ENCODE data around the gene DGKG. TPM values are rescaled to one million over a fixed set of nuclear protein-coding genes. Genes with fewer than 3 reads are reported as not detected.

The DGKG gene
- total and polyA plus RNA-seq, 2 of the 8 experiments (the other 6 are each of a cell fraction or from before 2014, with no cell fraction given): 0.30 to 0.48 TPM

GRCh38 chr3:186099178-186099577 lies 262.9 kb downstream of the DGKG start:
- Histone ChIP-seq H3K36me3 (ENCODE audit: control insufficient read depth in 2 of 4, insufficient read depth in 4 of 4, low read length in 3 of 4) (no peaks in the 10 kb centered on the region; a peak in 1 of 8 replicates), H3K4me1 (replicated peaks in 1 of 4; ENCODE audit: control insufficient read depth in 3 of 4, insufficient read depth in 4 of 4, low read length in 3 of 4) (peaks cover 5 to 24% (median 18%) of the 10 kb centered on the region in 4 experiments), H3K23me2 (ENCODE audit: low read depth, low read length) (peaks cover 9% of the 10 kb centered on the region), H4K91ac (replicated peaks; ENCODE audit: insufficient read length, low read length) (no peak overlapping the region), H3K27ac (ENCODE audit: low read depth, low read length) (no peak overlapping the region), H2BK5ac (ENCODE audit: low read depth, low read length) (no peak overlapping the region), H2BK12ac (ENCODE audit: low read depth, low read length) (no peak overlapping the region), H3K18ac (ENCODE audit: extremely low read depth, low read length) (no peak overlapping the region), H3K4me3 (ENCODE audit: extremely low read depth in 1 of 4, insufficient read depth in 2 of 4, low read depth in 3 of 4, low read length in 4 of 4) (no peak overlapping the region), H4K20me1 (replicated peaks in 1 of 2; ENCODE audit: control insufficient read depth in 1 of 2, insufficient read depth in 2 of 2, low read length in 2 of 2) (no peaks in the 10 kb centered on the region), H2BK120ac (replicated peaks; ENCODE audit: low read depth, low read length) (no peak overlapping the region), H3K9ac (replicated peaks in 1 of 4; ENCODE audit: extremely low read depth in 1 of 4, low read depth in 3 of 4, low read length in 3 of 4) (no peak overlapping the region), H2BK15ac (ENCODE audit: low read length) (no peak overlapping the region), H3K9me3 (ENCODE audit: insufficient read depth in 2 of 2, low read depth in 1 of 2, low read length in 1 of 2) (no peaks in the 10 kb centered on the region), H2BK20ac (ENCODE audit: low read length) (no peak overlapping the region), H3K79me1 (ENCODE audit: low read depth, low read length) (no peaks in the 10 kb centered on the region), H4K8ac (ENCODE audit: extremely low read depth, insufficient read depth, low read length) (no peak overlapping the region), H2AFZ (ENCODE audit: low read length) (no peak overlapping the region), H3K14ac (ENCODE audit: insufficient read length) (no peak overlapping the region), H3K56ac (replicated peaks; ENCODE audit: insufficient read length, low read depth, low read length) (no peak overlapping the region), H2AK5ac (ENCODE audit: low read depth, low read length) (no peak overlapping the region), H3K79me2 (ENCODE audit: control insufficient read depth in 1 of 2, insufficient read depth in 2 of 2, low read length in 2 of 2) (no peaks in the 10 kb centered on the region), H3K4me2 (ENCODE audit: insufficient read depth in 1 of 2, low read depth in 2 of 2, low read length in 2 of 2) (peak overlapping the region; percentile 82 to 95; a peak in 1 of 4 replicates), H3K23ac (ENCODE audit: insufficient read length) (no peak overlapping the region), H4K5ac (ENCODE audit: insufficient read length, low read depth, low read length) (no peak overlapping the region), H3K4ac (replicated peaks; ENCODE audit: insufficient read length, low read depth, low read length) (no peak overlapping the region), H3K27me3 (replicated peaks in 1 of 4; ENCODE audit: control insufficient read depth in 3 of 4, extremely low read depth in 1 of 4, insufficient read depth in 3 of 4, low read length in 3 of 4) (peaks cover 0 to 15% (median 9%) of the 10 kb centered on the region in 4 experiments; a peak in 5 of 7 replicates)
- FAIRE-seq (no peak), DNase-seq (ENCODE audit: low read depth in 1 of 2, low spot score in 2 of 2) (no peak)
- WGBS, 2 experiments (ENCODE audit: extremely low coverage in 1 of 2, insufficient coverage in 1 of 2, insufficient read length in 1 of 2, insufficient replicate concordance in 2 of 2, low coverage in 1 of 2, low lambda C conversion rate in 2 of 2, missing lambda C conversion rate in 1 of 2): 86% methylated on average over 5 of the region's 5 CpGs; no CpG with 5 or more reads in 1 of the 2 experiments
- TF ChIP-seq HDAC2 (IDR thresholded peaks at IDR 0.05; ENCODE audit: borderline replicate concordance in 1 of 2, low read depth in 2 of 2, low read length in 2 of 2): no peak
- no peak for TF ChIP-seq EP300 (IDR thresholded peaks at IDR 0.05; ENCODE audit: borderline replicate concordance in 1 of 2, low read depth in 2 of 2, low read length in 2 of 2)
- TF ChIP-seq CHD2 (IDR thresholded peaks at IDR 0.05; ENCODE audit: low read length): no peak
- TF ChIP-seq RAD21 (IDR thresholded peaks at IDR 0.05 in 1 of 2, conservative IDR thresholded peaks at IDR 0.05 in 1 of 2; ENCODE audit: low read depth in 2 of 2, low read length in 2 of 2): no peak
- no peak for TF ChIP-seq CHD1 (IDR thresholded peaks at IDR 0.05; ENCODE audit: low read depth, low read length)
- no peak for TF ChIP-seq MAX (IDR thresholded peaks at IDR 0.05)
- CTCF ChIA-PET (ENCODE audit: partially characterized antibody): interaction anchor here (0.6 to 3.6 kb wide), 6 partner anchors 13 to 178 kb away, joined by 3 to 19 read pairs (median 4); no protein-coding TSS in a partner anchor
- POLR2A ChIA-PET (ENCODE audit: partially characterized antibody): interaction anchor here (0.5 to 5.3 kb wide), 4 partner anchors 10 to 123 kb away, joined by 3 to 56 read pairs (median 3); partner anchors contain the start of gene ETV5
